MM.1S (cell line): Measurements from ENCODE around the gene CERS6.

Experiments used
- CTCF ChIP-seq: fragments of 300-600 bp; sonication (generic); IDR thresholded peaks from 2 replicates; pipeline ENCODE4 v1.5.1; 2016; ENCODE audit warnings: antibody characterized with exemption, low read length, mixed read lengths
- EZH2 ChIP-seq: fragments of 300-600 bp; sonication (generic); optimal IDR thresholded peaks from 2 replicates; pipeline ENCODE3; 2017; ENCODE audit warnings: low read depth, mild to moderate bottlenecking, antibody characterized with exemption, low read length, mixed read lengths
- EZH2phosphoT487 ChIP-seq: fragments of 300-600 bp; sonication (generic); IDR thresholded peaks from 2 replicates; pipeline ENCODE4 v1.6.1; 2018; ENCODE audit warnings: antibody characterized with exemption, low read length

- TF ChIP-seq CTCF: no peak
- TF ChIP-seq EZH2: no peak
- no peak for TF ChIP-seq EZH2phosphoT487
These were observed 355.6 kb downstream of the CERS6 start for GRCh38 chr2:168811696-168812095.
